ENCODE results near the gene RUNX2. TPM values are rescaled to one million over a fixed set of nuclear protein-coding genes. Genes with fewer than 3 reads are reported as not detected.

Gene RUNX2
- total and polyA plus RNA-seq, 2 donors from 2014 or later, result 2.3 to 4.7 TPM

GRCh38 chr6:45378334-45378926, 50.3 kb downstream of the RUNX2 start:
- no peaks in the 10 kb centered on the region for H3K9me3 ChIP-seq (ENCODE audit: control insufficient read depth in 2 of 3, insufficient read depth in 1 of 3, low read length in 3 of 3)
- TF ChIP-seq CTCF (IDR thresholded peaks at IDR 0.05; ENCODE audit: borderline replicate concordance, extremely low read depth, insufficient read depth), result no peak
- peak overlapping the region; percentile 94 to 96 for H3K27ac ChIP-seq (ENCODE audit: low read depth in 2 of 2, low read length in 2 of 2)
- DNase-seq (peak in 1 of 5 donors; percentile 82), FAIRE-seq (no peak)
- H3K36me3 ChIP-seq (ENCODE audit: control insufficient read depth in 2 of 3, insufficient read depth in 3 of 3, low read length in 3 of 3), result no peaks in the 10 kb centered on the region
- peak overlapping the region; percentile 87 to 99 (median 97) for H3K9ac ChIP-seq (ENCODE audit: low read length in 3 of 3)
- intact Hi-C loops (cut with DNase I), result no loop called here
- peak overlapping the region; percentile 65 to 99 (median 91) for H3K4me3 ChIP-seq (ENCODE audit: low read length in 3 of 3)
- peaks cover 0 to 3% (median 2%) of the 10 kb centered on the region in 3 donors for H3K4me1 ChIP-seq (ENCODE audit: control insufficient read depth in 2 of 3, insufficient read depth in 2 of 3, low read depth in 1 of 3, low read length in 3 of 3)
- H3K27me3 ChIP-seq (ENCODE audit: control insufficient read depth, insufficient read depth, low read length), result no peaks in the 10 kb centered on the region

DNA sequence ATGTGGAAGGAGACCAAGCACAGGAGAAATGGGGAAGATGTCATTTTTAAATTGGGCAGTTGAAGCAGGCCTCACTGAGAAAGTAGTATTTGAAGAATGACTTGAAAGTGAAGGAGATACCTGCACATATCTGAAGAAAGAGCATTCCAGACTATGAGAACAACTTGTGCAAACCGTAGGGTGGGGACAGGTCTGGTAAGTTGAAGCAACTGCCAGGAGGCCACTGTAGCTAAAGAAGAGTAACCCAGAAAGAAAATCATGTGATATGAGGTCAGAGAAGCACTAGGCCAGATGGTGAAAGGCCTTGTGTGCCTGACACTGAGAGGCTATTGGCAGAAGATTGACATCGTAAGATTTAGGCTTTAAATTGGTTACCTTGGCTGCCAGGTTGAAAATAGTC, 54.3 kb downstream of the RUNX2 start:
- DNase-seq (no peak), FAIRE-seq (no peak)
- Histone ChIP-seq H3K4me1 (ENCODE audit: control insufficient read depth in 2 of 3, insufficient read depth in 2 of 3, low read depth in 1 of 3, low read length in 3 of 3) (no peaks in the 10 kb centered on the region), H3K9ac (ENCODE audit: low read length in 3 of 3) (no peak overlapping the region), H3K4me3 (ENCODE audit: low read length in 3 of 3) (no peak overlapping the region), H3K27ac (ENCODE audit: low read depth in 2 of 2, low read length in 2 of 2) (no peak overlapping the region), H3K27me3 (ENCODE audit: control insufficient read depth, insufficient read depth, low read length) (no peaks in the 10 kb centered on the region), H3K36me3 (ENCODE audit: control insufficient read depth in 2 of 3, insufficient read depth in 3 of 3, low read length in 3 of 3) (no peaks in the 10 kb centered on the region), H3K9me3 (ENCODE audit: control insufficient read depth in 2 of 3, insufficient read depth in 1 of 3, low read length in 3 of 3) (no peaks in the 10 kb centered on the region)
- intact Hi-C loops (cut with DNase I), result no loop called here
- no peak for TF ChIP-seq CTCF (IDR thresholded peaks at IDR 0.05; ENCODE audit: borderline replicate concordance, extremely low read depth, insufficient read depth)

- H3K27ac ChIP-seq (ENCODE audit: low read depth in 2 of 2, low read length in 2 of 2), result no peak overlapping the region
- intact Hi-C loops (cut with DNase I), result no loop called here
- no peak overlapping the region for H3K9ac ChIP-seq (ENCODE audit: low read length in 3 of 3)
- H3K4me1 ChIP-seq (ENCODE audit: control insufficient read depth in 2 of 3, insufficient read depth in 2 of 3, low read depth in 1 of 3, low read length in 3 of 3), result no peaks in the 10 kb centered on the region
- DNase-seq (no peak), FAIRE-seq (no peak)
- H3K9me3 ChIP-seq (ENCODE audit: control insufficient read depth in 2 of 3, insufficient read depth in 1 of 3, low read length in 3 of 3), result no peaks in the 10 kb centered on the region
- H3K36me3 ChIP-seq (ENCODE audit: control insufficient read depth in 2 of 3, insufficient read depth in 3 of 3, low read length in 3 of 3), result no peaks in the 10 kb centered on the region
- H3K4me3 ChIP-seq (ENCODE audit: low read length in 3 of 3), result no peak overlapping the region
- TF ChIP-seq CTCF (IDR thresholded peaks at IDR 0.05; ENCODE audit: borderline replicate concordance, extremely low read depth, insufficient read depth), result no peak
- no peaks in the 10 kb centered on the region for H3K27me3 ChIP-seq (ENCODE audit: control insufficient read depth, insufficient read depth, low read length)
Observed at GRCh38 chr6:45386501-45386900, 58.4 kb downstream of the RUNX2 start.

DNA sequence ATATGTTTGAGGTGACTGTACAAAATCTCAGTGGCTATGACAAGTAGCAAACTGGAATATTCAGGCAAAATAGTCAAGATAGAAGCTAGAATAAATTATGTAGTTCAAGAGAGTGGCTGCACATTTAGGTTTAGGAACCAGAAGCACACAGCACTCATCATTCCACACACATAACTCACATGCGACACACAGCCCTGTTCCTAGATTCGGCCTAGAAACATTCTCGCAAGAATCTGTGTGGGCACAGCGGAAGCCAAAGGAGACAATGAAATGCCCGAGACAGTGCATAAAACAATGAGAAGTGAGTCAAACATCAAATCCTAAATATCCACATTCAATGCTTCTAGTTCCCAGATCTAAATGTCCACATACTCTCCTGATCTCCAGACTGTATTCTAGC, 59.1 kb downstream of the RUNX2 start:
- Histone ChIP-seq H3K27me3 (ENCODE audit: control insufficient read depth, insufficient read depth, low read length) (no peaks in the 10 kb centered on the region), H3K4me1 (ENCODE audit: control insufficient read depth in 2 of 3, insufficient read depth in 2 of 3, low read depth in 1 of 3, low read length in 3 of 3) (no peaks in the 10 kb centered on the region), H3K4me3 (ENCODE audit: low read length in 3 of 3) (no peak overlapping the region), H3K36me3 (ENCODE audit: control insufficient read depth in 2 of 3, insufficient read depth in 3 of 3, low read length in 3 of 3) (no peaks in the 10 kb centered on the region), H3K27ac (ENCODE audit: low read depth in 2 of 2, low read length in 2 of 2) (no peak overlapping the region), H3K9ac (ENCODE audit: low read length in 3 of 3) (no peak overlapping the region), H3K9me3 (ENCODE audit: control insufficient read depth in 2 of 3, insufficient read depth in 1 of 3, low read length in 3 of 3) (no peaks in the 10 kb centered on the region)
- intact Hi-C loops (cut with DNase I), result no loop called here
- FAIRE-seq (no peak), DNase-seq (no peak)
- TF ChIP-seq CTCF (IDR thresholded peaks at IDR 0.05; ENCODE audit: borderline replicate concordance, extremely low read depth, insufficient read depth), result no peak
